ENCODE results near the gene AVL9.

GRCh38 chr7:32525839-32526238 lies 30.6 kb downstream of the AVL9 start:
- TF ChIP-seq CTCF (IDR thresholded peaks at IDR 0.05; ENCODE audit: insufficient read depth, low read length, poor library complexity, severe bottlenecking) (no peak), EZH2phosphoT487 (conservative IDR thresholded peaks at IDR 0.05; ENCODE audit: low read length) (no peak)
